OCI-LY1 (cell line): ENCODE results near the gene DENND1A.
A peak's percentile ranks its signal among the peaks of the same experiment; 100 is the strongest.
"Not testable (repeated sequence)": the region's sequence is repeated elsewhere in the genome, so short reads cannot be mapped to it uniquely, and the experiment has no call there.

Experiments
- H2AFZ ChIP-seq: fragments of 200-600 bp; sonication (generic), shearing (Covaris generic); 2 replicates; pipeline ENCODE4 v1.6.0; 2014; ENCODE audit warnings: antibody characterized with exemption, mild to moderate bottlenecking, low read length
- H3F3A ChIP-seq: fragments of 200-600 bp; sonication (generic), shearing (Covaris generic); 2 replicates; pipeline ENCODE4 v1.6.0; 2014; ENCODE audit warnings: mild to moderate bottlenecking, antibody characterized with exemption, low read length, moderate library complexity; ENCODE audit not compliant: insufficient read depth
- H3K27ac ChIP-seq: fragments of 200-600 bp; sonication (generic); 2 replicates; pipeline ENCODE4 v1.5.1; 2014; ENCODE audit warnings: low read length, mixed run types, mild to moderate bottlenecking, low read depth; ENCODE audit not compliant: poor library complexity, severe bottlenecking
- H3K27me3 ChIP-seq: fragments of 200-600 bp; sonication (generic); 2 replicates; pipeline ENCODE4 v1.6.0; 2014; ENCODE audit warnings: antibody characterized with exemption, mild to moderate bottlenecking, low read length, moderate library complexity; ENCODE audit not compliant: insufficient read depth
- H3K36me3 ChIP-seq: fragments of 200-600 bp; sonication (generic); 2 replicates; pipeline ENCODE4 v1.6.1; 2014; ENCODE audit warnings: mild to moderate bottlenecking, antibody characterized with exemption, low read length, moderate library complexity, mixed read lengths; ENCODE audit not compliant: insufficient read depth
- H3K4me1 ChIP-seq: fragments of 200-600 bp; sonication (generic); 2 replicates; pipeline ENCODE4 v1.5.1; 2014; ENCODE audit warnings: mild to moderate bottlenecking, low read length, moderate library complexity; ENCODE audit not compliant: insufficient read depth, severe bottlenecking
- H3K4me2 ChIP-seq: fragments of 200-600 bp; sonication (generic), shearing (Covaris generic); 2 replicates; pipeline ENCODE4 v1.6.1; 2014; ENCODE audit warnings: low read length
- H3K4me3 ChIP-seq: fragments of 200-600 bp; sonication (generic); 2 replicates; pipeline ENCODE4 v1.5.1; 2014; ENCODE audit warnings: low read length, low read depth, mild to moderate bottlenecking, mixed read lengths; ENCODE audit not compliant: poor library complexity, severe bottlenecking
- H3K79me2 ChIP-seq: fragments of 200-600 bp; shearing (Covaris generic); 2 replicates; pipeline ENCODE4 v1.6.1; 2016; ENCODE audit warnings: mixed run types, low read length, mixed read lengths; ENCODE audit not compliant: insufficient read depth
- H3K9ac ChIP-seq: fragments of 200-600 bp; sonication (generic), shearing (Covaris generic); 2 replicates; pipeline ENCODE4 v1.6.1; 2014; ENCODE audit warnings: mild to moderate bottlenecking, low read length, mixed read lengths
- H3K9me2 ChIP-seq: fragments of 200-600 bp; sonication (generic), shearing (Covaris generic); 2 replicates; pipeline ENCODE4 v1.6.1; 2014; ENCODE audit warnings: low read depth, mild to moderate bottlenecking, low read length, mixed read lengths
- H3K9me3 ChIP-seq: fragments of 200-600 bp; shearing (Covaris generic); 2 replicates; pipeline ENCODE4 v1.6.1; 2014; ENCODE audit warnings: low read length, mixed read lengths
- H4K20me1 ChIP-seq: fragments of 200-600 bp; sonication (generic), shearing (Covaris generic); 2 replicates; pipeline ENCODE4 v1.6.0; 2016; ENCODE audit warnings: mild to moderate bottlenecking, low read length; ENCODE audit not compliant: insufficient read depth
- EZH2 ChIP-seq: fragments of 200-600 bp; sonication (generic), shearing (Covaris generic); IDR thresholded peaks from 2 replicates; pipeline ENCODE4 v1.8.0; 2017; ENCODE audit warnings: borderline replicate concordance, mixed run types, mild to moderate bottlenecking, antibody characterized with exemption, low read length, moderate library complexity, mixed read lengths
- TF ChIP-seq, protein P1 (sequence below): fragments of 200-600 bp; sonication (generic), shearing (Covaris generic); IDR thresholded peaks from 2 replicates; pipeline ENCODE4 v1.5.1; 2017; ENCODE audit warnings: mild to moderate bottlenecking, antibody characterized with exemption, low read length, moderate library complexity, mixed read lengths

The DENND1A gene, protein sequence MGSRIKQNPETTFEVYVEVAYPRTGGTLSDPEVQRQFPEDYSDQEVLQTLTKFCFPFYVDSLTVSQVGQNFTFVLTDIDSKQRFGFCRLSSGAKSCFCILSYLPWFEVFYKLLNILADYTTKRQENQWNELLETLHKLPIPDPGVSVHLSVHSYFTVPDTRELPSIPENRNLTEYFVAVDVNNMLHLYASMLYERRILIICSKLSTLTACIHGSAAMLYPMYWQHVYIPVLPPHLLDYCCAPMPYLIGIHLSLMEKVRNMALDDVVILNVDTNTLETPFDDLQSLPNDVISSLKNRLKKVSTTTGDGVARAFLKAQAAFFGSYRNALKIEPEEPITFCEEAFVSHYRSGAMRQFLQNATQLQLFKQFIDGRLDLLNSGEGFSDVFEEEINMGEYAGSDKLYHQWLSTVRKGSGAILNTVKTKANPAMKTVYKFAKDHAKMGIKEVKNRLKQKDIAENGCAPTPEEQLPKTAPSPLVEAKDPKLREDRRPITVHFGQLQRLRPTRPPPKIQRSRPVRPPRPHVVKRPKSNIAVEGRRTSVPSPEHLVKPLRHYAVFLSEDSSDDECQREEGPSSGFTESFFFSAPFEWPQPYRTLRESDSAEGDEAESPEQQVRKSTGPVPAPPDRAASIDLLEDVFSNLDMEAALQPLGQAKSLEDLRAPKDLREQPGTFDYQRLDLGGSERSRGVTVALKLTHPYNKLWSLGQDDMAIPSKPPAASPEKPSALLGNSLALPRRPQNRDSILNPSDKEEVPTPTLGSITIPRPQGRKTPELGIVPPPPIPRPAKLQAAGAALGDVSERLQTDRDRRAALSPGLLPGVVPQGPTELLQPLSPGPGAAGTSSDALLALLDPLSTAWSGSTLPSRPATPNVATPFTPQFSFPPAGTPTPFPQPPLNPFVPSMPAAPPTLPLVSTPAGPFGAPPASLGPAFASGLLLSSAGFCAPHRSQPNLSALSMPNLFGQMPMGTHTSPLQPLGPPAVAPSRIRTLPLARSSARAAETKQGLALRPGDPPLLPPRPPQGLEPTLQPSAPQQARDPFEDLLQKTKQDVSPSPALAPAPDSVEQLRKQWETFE

DNA sequence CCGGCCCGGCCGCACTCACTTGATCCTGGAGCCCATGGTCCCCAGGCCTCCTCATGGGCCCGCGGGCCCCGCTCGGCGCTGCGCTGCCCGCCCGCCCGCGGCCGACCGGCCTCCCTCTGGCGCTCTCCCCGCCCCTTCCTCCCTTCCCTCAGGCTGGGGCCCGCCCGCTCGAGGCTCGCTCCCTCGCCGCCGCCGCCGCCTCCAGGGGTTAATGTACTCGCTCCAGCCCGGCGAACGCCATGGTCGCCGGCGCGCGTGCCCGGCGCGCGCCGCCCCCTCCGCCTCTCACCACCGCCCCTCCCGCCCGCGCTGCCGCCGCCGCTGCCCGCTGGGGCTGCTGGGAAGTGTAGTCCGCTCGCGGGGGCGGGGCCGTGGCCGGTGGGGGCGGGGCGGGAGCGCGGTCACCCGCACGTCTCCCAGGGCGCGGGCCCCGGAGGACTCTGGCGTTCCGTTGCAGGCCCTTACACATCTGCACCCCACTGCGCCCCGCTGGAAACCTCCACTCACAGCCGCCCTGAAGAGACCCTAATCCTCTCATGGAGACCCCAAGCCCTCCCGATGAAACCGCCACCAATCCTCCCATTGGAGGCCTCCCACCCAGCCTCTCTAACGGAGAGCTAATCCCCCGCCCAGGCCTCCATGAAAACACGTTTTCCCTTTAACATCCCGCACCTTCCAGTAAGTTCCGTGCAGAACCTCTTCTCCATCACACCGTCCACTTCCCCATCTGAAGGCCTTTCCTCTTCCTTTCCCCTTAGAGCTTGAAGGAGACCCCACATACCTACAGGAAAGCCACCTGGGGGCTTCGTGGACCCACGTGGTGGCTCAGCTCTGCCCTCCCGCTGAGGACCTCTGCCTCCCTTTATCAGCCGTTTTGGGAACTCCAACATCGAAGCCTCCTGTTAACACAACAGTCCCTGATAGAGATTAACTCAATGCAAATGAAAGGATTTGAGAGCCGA is at the start of gene DENND1A:
Gene DENND1A (minus strand): TSS at position 257 of the 962 bp plus-strand sequence. CDS start 221 bp downstream, at position 36.
- Histone ChIP-seq H3K4me2 (peak within 1 kb of the TSS; percentile 100), H4K20me1 (no peaks in the 10 kb centered on the region), H2AFZ (peak within 1 kb of the TSS; percentile 96), H3K9me2 (no peaks in the 10 kb centered on the region), H3K4me3 (peak within 1 kb of the TSS; percentile 97), H3F3A (no peaks in the 10 kb centered on the region), H3K36me3 (no peaks in the 10 kb centered on the region), H3K79me2 (0 out of 2 replicates have a peak, but pooled peaks cover 6% of the 10 kb centered on the region), H3K27ac (peak within 1 kb of the TSS; percentile 41), H3K9ac (peak within 1 kb of the TSS; percentile 95), H3K4me1 (peaks cover 34% of the 10 kb centered on the region), H3K27me3 (0 out of 2 replicates have a peak, but pooled peaks cover 4% of the 10 kb centered on the region), H3K9me3 (no peaks in the 10 kb centered on the region)
- TF ChIP-seq, protein P1, sequence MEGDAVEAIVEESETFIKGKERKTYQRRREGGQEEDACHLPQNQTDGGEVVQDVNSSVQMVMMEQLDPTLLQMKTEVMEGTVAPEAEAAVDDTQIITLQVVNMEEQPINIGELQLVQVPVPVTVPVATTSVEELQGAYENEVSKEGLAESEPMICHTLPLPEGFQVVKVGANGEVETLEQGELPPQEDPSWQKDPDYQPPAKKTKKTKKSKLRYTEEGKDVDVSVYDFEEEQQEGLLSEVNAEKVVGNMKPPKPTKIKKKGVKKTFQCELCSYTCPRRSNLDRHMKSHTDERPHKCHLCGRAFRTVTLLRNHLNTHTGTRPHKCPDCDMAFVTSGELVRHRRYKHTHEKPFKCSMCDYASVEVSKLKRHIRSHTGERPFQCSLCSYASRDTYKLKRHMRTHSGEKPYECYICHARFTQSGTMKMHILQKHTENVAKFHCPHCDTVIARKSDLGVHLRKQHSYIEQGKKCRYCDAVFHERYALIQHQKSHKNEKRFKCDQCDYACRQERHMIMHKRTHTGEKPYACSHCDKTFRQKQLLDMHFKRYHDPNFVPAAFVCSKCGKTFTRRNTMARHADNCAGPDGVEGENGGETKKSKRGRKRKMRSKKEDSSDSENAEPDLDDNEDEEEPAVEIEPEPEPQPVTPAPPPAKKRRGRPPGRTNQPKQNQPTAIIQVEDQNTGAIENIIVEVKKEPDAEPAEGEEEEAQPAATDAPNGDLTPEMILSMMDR: no peak
- TF ChIP-seq EZH2: no peak

DNA sequence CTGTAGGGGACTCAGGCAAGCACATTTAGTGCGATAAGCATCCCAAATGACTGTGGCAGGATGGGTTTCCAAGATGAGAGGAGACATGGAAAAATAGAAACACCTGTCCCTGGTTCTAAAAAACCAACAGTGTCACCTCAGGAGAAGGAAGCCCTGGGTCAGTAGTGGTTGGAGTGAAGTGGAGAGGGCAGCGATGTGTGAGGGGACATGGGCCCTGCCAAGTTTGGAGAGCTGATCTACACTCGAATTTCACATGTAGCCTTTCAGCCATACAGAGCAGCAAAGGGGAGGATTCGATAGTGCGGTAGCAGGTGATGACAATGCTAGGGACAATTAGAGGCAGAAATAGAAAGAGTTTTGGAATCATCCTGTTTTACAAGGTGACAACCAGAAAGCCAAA is 49.1 kb upstream of the DENND1A start:
- H2AFZ ChIP-seq: no peak overlapping the region

DNA sequence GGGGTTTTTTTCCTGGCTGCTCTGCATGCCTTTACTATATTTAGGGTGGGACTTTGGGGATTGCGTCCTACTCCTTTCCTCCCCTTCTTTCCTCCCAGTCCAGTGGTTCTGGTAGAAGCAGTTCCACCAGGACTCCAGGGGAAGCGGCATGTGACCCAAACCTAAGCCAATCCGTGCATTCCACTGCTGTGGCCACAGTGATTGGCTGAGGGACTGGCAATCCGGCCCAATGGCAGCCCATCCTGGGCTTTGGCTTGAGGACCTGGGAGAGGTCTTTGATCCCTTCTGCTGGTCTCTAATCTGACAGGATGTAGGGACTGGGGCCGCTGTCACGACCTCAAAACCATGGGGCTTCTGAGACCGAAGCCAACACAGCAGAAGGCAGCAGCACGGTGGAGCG is 46.7 kb upstream of the DENND1A start:
- not testable (repeated sequence) for H2AFZ ChIP-seq, H3K4me3 ChIP-seq, H3K79me2 ChIP-seq, H3K36me3 ChIP-seq, H3K9me3 ChIP-seq, H3K27ac ChIP-seq, H3K9me2 ChIP-seq, H3K9ac ChIP-seq, H3K4me1 ChIP-seq, H4K20me1 ChIP-seq, H3F3A ChIP-seq, H3K4me2 ChIP-seq
- H3K27me3 ChIP-seq: peaks cover 14% of the 10 kb centered on the region

More for the DNA sequence above, 49.1 kb upstream of the DENND1A start:
- no peaks in the 10 kb centered on the region for H4K20me1 ChIP-seq
- H3K27me3 ChIP-seq: peaks cover 14% of the 10 kb centered on the region
- no peaks in the 10 kb centered on the region for H3K79me2 ChIP-seq
- no peak overlapping the region for H3K4me2 ChIP-seq
- no peak for TF ChIP-seq EZH2
- TF ChIP-seq, protein P1: no peak
- no peaks in the 10 kb centered on the region for H3K4me1 ChIP-seq
- H3K9me3 ChIP-seq: no peaks in the 10 kb centered on the region
- no peak overlapping the region for H3K27ac ChIP-seq
- H3K9me2 ChIP-seq: no peaks in the 10 kb centered on the region
- H3K36me3 ChIP-seq: no peaks in the 10 kb centered on the region
- H3K9ac ChIP-seq: no peak overlapping the region
- H3F3A ChIP-seq: no peaks in the 10 kb centered on the region
- H3K4me3 ChIP-seq: no peak overlapping the region
